Stimulated activated CD8-positive, alpha-beta memory T cell treated with anti-CD3 and anti-CD28 coated beads, Interleukin-15, amount 100 ng/mL, for 48 hours (primary cell): ENCODE data around the gene DPP8.
"Not testable (repeated sequence)": the region's sequence is repeated elsewhere in the genome, so short reads cannot be mapped to it uniquely, and the experiment has no call there.

Experiments used
- DNase-seq, 2 donors: peaks; one replicate each; pipeline ENCODE4 v3.0.0-alpha.2; 2020; ENCODE audit warnings: low read depth in 2 of 2

DPP8 gene

DNA sequence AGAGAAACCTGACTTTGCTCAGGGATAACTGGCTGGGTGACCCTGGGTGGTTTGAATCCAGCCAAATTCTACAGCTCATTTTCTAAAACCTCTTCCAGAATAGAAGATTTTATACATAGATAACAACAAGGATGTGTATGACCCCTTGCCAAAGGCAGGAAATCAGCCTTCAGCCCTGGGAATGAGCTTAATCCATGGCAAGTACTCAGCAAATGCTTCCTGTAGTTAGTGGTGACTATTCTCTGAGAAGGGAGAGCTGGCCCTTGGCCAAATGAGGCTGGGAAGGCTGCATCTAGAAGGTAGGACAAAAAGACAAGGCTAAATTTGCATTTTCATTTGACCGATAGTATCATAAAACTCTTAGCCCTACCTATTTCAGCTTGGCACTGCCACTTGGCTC, 8.1 kb upstream of the DPP8 start:
- no peak for DNase-seq

DNA sequence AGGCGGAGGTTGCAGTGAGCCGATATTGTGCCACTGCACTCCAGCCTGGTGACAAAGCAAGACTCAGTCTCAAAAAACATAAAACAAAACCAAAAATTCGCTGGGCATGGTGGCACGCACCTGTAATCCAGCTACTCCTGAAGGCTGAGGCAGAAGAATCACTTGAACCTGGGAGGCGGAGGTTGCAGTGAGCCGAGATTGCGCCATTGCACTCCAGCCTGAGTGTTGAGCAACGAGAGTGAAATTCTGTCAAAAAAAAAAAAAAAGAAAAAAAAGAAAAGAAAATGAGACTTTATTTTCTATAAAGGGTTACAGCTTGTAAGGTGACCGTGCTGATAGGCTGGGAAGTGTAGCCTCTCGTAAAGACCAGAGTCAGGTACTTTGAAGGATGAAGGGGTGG, 6.7 kb upstream of the DPP8 start:
- no peak for DNase-seq

DNA sequence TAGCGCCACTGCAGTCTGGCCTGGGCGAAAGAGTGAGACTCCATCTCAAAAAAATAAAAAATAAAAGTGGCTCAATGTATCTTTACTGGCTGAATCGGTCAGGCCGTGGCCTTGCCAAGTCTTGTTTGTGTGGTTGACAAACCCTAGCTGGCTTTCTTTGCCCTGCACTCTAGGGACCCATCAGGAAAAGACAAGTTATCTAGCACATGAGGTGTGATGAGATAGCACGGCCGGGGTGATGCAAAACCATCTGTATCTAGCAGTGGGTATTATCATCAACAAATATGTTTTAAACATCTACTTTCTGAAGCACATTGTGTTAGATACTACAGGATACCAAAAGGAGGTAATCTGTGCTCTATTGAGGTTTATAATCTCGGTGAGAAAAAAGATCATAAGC, 3.9 kb upstream of the DPP8 start:
- DNase-seq, result no peak

DNA sequence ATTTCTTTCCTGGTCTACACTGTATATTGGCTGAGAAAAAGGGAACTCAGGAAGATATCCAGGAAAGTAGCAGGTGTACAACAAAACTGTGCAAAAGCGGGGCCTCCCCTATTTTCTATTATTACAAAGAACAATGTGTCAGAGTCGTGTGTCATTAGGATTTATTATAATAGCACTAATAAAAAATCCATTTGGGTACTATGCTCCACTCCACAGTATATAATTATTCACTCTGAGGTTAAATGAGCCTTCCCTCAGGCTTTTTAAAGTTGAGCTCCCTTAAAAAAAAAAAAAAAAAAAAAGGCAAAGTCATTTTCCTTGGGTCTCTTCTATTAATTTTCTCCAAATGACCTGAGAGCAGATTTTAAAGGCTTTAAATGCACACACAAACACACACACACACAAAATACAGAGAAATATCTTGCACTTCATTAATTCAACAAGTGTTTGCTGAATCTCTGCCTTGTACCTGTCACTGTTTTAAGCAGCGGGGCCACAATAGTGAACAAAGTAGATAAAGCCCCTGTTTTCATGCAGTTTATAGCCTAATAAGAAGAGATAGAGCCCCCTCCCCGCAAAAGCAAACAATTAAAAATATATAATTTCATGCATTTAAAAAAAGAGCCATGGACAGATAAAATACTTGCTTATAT, 1.3 kb upstream of the DPP8 start:
- DNase-seq, result no peak

DNA sequence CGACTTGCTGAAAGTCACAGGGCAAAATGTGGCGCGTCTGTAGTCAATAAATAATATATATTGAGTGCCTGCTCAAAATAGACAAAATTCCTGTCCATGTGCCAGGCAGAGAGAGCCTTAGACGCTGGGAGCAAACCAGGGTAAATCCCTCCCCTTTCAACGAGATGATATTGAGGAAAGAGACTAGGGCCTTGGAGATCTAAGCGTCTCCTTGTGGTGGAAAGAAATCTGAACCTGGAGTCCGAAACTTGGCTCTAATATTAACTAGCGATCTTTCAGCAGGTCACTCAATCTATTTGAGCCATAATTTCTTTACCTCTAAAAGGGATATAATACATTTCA, 348 bp upstream of the DPP8 start:
- DNase-seq, result no peak

DNA sequence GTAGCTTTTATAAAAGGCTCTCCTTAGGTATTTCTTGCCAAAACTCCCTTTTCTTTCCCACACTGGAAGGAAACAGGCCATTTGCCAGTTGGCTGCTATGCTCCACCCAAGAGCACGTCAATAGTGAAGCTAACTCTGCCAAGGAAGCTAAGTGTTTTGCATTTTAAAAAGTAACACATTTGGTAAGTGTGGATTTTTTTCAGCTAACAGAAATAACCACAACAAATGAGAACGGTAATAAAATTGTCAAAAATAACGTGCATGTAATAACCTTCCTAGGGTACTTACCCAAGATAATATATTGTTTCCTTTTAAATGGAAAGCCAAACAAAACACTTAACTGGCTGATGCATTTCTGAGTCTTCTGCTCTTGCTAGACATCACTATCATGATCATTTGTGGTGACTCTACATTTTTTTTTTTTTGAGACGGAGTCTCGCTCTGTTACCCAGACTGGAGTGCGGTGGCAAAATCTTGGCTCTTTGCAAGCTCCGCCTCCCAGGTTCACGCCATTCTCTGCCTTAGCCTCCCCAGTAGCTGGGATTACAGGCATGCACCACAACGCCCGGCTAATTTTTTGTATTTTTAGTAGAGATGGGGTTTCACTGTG, 4.6 kb downstream of the DPP8 start:
- no peak for DNase-seq

DNA sequence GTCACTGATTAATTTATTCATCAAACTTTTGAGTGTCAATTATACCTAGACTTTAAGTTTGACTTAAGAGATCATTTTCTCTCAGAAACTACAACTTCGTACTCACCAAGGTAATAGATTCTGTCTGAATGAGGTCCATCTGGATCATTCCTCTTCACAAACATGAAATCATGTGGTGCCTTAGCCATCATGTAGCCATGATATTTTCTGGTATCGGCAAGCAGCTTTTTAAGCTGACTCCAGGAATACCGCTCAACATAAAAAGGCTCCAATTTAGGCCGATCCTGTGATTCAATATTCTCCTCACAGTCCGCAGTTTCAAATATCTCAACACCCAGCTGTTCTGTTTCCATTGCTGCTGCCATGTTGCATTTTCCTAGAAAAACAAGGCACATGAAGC, 5.3 kb downstream of the DPP8 start:
- DNase-seq, result no peak

DNA sequence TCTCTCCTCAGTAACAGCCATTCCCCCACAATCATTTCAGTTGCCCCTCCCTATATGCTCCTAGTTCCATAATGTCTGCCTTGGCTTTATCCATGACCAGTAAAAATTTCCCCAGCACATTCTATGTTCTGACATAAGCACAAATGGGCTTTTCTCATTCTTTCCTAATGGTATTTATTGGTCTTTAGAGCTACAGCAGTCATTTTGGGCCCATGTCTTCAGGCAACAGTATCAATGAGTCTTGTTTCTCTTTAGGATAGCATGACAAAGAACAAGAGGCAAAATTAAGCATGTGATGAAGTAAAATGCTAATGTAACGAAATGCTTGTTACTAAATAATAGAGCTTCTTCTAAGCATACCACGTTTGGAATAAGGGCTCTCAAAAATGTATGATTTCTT, 8.2 kb downstream of the DPP8 start:
- DNase-seq, result no peak

DNA sequence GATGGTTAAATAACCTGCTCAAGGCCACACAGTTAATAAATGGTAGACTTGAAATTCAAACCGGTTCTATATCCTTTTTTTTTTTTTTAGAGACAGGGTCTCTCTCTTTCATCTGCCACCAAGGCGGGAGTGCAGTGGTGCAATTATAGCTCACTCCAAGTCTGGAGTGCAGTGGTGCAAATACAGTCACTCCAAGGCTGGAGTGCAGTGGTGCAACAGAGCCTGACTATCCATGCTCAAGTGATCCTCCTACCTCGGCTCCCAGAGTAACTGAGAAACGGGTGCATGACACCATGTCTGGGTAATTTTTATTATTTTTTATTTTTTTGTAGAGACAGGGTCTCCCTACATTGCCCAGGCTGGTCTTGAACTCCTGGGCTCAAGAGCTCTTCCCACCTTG, 23.4 kb downstream of the DPP8 start:
- DNase-seq, result no peak

DNA sequence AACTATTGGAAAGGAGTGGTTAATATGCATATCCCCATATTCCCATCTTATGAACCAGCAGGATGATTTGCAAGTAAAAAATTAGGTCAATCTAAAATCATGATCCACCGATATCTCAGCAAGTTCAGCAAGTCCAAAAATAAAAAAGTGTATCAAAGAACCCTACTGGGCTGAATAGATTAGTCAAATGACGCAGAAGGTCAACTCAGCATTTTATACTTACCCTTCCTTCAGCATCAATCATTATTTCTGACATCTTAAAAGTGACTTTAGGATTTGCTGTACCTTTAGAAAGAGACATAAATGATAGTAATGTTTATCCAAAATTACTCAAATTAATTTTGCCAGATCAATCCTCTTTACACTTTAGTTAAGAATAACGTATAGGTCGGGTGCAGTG, 32.6 kb downstream of the DPP8 start:
- DNase-seq, result no peak

DNA sequence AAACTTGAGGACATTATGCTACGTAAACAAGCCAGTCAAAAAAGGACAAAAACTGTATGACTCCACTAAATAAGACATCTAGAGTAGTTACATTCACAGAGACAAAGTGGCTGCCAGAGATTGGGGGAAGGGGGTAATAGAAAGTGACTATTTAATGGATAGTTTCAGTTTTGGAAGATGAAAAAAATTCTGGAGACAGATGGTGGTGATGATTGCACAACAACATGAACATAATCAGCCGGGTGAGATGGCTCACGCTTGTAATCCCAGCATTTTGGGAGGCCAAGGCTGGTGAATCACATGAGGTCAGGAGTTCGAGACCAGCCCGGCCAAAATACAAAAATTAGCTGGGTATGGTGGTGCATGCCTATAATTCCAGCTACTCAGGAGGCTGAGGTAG, 40.6 kb downstream of the DPP8 start:
- DNase-seq, result no peak

DNA sequence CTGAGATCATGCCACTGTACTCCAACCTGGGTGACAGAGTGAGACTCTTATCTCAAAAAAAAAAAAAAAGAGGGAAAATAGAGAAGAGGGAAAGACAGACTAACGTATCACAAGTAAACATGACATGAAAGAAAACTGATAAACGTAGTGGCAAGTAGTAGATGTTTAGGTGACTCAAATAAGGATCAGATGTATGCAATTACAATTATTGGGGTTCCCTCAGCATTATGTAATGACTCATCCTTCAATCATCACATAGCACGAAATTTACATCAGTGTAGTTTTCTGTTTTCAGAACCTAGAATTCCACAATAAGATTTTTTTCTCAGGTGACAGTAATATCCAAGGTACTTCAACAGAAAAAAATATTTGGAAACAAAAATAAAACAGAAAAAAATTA, 46.6 kb downstream of the DPP8 start:
- no peak for DNase-seq

DNA sequence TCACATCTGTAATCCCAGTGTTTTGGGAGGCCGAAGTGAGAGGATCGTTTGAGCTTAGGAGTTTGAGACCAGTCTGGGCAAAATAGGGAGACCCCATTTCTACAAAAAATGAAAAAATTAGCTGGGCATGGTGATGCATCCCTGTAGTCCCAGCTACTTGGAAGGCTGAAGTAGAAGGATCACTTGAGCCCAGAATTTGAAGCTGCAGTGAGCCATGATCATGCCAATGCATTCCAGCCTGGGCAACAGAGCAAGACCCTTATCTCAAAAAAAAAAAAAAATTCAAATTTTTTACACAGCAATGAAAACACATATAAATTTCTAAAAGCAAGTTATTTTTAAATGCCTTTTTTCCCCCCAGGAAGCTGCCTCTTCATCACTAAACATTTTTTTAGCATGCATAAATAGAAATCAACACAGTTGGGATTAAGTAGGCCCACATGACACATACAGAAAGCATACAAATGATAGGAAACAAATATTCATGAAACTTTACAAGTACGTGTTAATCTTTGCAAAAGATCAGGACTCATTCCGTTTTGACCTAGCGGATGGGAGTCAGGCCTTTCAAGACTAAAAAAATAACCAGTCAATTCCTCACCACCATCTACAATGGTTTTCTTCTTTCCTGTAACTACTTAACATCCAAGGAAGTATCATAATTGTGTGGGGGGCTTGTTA, 49.1 kb downstream of the DPP8 start:
- no peak for DNase-seq

DNA sequence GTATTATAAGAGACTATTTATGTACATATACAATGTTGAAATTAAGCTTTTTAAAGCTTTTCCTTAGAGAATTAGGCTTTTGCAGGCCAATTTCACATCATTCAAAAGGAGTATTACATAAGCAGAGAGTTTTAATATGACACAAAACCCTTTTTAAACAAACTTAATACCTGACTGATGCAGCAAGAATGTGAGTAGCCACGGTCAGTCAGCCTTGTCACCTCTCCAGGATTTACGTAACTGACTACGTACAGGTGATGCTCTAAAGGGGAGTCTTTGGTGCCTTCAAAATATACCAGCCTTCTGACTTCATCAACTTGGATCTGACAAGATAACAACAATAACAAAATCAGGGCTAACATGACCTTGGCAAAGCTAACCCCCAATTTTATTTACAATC, 50.6 kb downstream of the DPP8 start:
- no peak for DNase-seq

DNA sequence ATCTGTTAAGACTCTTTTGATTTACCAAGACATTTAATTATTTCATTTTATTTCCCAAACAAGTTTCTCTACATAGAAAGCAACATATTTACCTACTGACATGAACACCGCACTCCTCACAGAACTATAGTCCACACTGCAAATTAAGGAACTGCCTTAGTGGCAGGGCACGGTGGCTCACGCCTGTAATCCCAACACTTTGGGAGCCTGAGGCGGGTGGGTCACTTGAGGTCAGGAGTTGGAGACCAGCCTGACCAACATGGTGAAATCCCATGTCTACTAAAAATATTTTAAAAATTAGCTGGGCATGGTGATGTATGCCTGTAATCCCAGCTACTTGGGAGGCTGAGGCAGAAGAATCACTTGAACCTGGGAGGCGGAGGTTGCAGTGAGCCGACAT, 54.4 kb downstream of the DPP8 start:
- not testable (repeated sequence) for DNase-seq

DNA sequence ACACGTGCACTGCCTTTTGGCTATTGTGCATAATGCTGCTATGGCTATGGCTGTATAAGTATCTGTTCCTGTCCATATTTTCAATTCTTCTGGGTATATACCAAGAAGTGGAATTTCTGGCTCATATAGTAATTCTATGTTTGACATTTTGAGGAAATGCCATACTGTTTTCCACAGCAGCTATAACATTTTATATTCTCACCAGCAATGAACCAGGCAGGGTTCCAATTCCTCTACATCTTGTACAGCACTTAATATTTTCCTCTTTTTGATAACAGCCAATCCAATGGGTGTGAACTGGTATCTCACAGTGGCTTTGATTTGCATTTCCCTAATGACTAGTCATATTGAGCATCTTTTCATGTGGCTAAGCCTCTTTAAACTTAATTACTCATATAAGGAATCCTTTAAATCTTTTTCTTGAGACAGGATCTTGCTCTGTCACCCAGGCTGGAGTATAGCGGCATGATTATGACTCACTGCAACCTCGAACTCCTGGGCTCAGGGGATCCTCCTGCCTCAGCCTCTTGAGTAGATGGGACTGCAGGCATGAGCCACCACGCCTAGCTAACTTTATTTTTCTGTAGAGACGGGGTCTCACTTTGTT, 56.6 kb downstream of the DPP8 start:
- peak; percentile 25 to 30 for DNase-seq

DNA sequence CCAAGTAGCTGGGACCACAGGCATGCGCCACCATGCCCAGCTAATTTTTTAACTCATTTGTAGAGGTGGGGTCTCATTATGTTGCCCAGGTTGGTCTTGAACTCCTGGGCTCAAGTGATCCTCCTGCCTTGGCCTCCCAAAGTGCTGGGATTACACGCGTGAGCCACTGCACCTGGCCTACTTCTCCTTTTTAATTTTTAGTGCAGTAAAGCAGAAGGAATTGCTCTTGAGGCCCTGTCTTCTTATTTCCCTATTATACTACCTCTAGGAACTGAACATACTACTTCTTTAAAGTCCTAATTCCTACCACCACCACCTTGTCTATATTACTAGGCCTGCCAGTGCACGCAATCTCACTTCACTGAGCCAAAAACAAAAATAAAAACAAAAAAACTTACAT, 62.2 kb downstream of the DPP8 start:
- DNase-seq, result not testable (repeated sequence)

DNA sequence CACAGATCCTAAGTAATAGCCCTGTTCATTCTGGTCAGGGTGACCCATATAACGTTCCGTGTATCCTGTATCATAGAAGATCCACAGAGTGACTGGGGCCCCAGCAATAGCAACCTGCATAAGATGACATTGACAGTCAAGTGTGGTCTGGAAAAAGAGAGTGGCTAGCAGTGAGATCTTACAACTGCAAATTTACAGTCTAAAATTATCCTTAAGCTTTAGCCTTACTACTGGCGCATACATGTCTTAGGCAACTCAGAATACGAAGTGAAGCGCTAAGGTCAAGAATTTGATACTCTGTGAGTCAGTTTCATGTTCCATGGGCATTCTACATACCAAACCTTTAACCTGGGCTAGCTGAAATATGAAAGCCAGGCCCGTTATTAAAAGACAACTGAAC, 65.5 kb downstream of the DPP8 start:
- DNase-seq, result no peak

DNA sequence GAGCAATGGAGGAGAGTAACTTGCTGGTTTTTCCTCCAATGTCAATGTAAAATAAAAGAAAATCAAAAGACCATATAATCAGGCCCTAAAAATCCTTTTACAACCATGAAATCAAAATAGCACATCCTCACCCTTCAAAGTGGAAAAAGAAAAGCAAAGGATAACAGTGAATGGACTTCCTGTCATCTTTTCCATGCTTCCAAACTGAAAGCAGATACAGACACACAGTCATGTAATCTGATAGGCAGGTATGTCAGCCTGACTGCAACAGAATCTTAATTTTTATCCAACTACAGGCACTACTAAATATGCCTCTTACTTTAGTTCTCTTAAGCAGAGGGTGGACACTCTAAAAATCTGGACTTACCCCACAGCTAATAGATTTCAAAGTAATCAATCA, 66.9 kb downstream of the DPP8 start:
- no peak for DNase-seq

DNA sequence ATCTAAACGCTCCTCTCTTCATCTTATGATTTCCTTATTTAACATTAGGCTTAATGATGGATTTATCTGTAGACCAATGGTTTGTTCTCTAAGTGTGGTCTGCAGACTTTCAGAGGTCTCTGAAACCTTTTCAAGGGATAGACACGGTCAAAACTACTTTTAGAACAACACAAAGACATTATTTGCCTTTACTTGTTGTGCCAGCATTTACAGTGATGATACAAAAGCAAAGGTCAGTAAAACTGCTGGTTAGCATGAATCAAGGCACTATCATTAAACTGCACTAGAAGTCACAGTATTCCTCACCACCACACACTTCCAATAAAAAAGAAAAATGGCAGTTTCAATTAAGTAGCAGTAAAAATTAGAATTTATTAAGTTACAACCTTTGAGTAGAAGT, 70.3 kb downstream of the DPP8 start:
- no peak for DNase-seq

DNA sequence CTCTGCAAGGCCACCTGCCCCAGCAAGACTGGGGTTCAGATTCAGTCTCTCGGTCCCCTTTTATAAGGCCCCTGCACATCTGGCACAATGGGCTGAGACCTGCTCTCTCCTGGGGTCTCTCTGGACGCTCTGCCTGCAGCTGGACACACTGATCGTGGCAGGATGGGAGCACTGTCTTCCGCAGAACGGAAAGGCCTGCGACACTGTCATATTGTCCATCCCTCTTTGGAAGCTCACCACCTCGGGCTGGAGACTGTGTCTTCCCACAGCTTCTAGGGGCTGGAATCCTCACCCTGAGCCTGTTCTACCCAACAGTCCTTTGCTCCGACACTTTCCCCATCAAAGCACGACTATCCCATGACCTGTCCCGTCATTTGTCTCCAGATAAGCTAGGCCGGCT, 83.3 kb downstream of the DPP8 start:
- no peak for DNase-seq

DNA sequence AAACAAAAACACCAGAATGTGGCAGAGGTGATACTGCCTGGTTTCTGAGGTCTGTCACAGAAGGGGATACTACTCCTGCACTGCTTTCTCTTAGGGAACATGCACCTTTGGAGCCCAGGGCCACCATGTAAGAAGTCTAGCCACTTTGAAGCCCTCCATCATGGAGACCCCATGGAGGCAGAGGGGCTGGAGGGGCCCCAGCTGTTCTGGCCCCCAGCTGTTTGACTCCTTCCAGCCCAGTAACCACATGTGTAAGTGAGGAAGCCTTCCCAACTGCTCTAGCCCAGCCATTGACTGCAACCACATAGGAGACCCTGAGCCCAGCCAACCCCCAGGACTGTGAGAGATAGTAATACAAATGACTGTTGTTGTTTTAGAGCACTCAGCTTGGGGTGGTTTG, 85.8 kb downstream of the DPP8 start:
- no peak for DNase-seq

DNA sequence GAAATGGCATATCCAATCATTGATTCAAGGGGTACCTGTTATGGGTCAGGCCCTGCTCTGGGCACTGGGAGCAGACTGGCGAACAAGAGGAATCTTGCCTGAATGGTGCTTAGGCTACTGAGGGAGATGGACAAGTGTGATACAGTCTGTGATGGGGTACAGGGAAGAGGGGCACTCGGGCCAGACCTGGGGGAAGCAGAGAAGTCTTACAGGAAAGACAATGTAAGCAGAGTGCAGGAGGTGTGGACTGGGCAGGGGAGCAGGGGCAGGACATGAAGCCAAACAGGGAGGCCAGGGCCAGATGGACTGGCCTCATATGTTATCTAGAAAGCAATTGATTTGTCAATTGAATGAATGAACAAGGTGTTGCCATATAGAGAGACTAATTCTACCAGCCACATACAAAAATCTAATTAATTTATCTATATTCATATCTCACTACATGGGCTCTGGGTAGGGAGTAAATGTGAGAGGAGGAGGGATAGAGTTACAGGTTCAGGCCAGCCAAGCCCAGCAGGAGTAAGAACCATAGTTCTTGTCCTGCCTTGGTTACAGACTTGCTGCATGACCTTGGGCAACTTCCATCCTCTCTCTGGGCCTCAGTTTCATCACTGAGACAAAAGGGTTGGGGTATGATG, 91.2 kb downstream of the DPP8 start:
- no peak for DNase-seq
